OCI-LY1 (cell line): ENCODE measurements around the gene MTHFSD.

ENCODE experiments used
- CTCF ChIP-seq: fragments of 200-600 bp; sonication (generic), shearing (Covaris generic); IDR thresholded peaks from 2 replicates; pipeline ENCODE4 v1.5.1; 2017; ENCODE audit warnings: mild to moderate bottlenecking, antibody characterized with exemption, low read length, moderate library complexity, mixed read lengths
- EZH2 ChIP-seq: fragments of 200-600 bp; sonication (generic), shearing (Covaris generic); IDR thresholded peaks from 2 replicates; pipeline ENCODE4 v1.8.0; 2017; ENCODE audit warnings: borderline replicate concordance, mixed run types, mild to moderate bottlenecking, antibody characterized with exemption, low read length, moderate library complexity, mixed read lengths

GRCh38 chr16:86499889-86500707 lies 54.9 kb downstream of the MTHFSD start:
- no peak for TF ChIP-seq CTCF
- TF ChIP-seq EZH2, result no peak
